Body of pancreas (tissue), 4 donors: ENCODE results near the gene LMBR1L.

Experiments used
- POLR2A ChIP-seq, 3 donors: fragments of 450-650 bp; IDR thresholded peaks; one replicate each; pipeline ENCODE4 v1.6.1; 2016; ENCODE audit warnings: antibody characterized with exemption in 3 of 3, mild to moderate bottlenecking in 2 of 3
- TF ChIP-seq, protein P1 (sequence below), 7 experiments: fragments of 450-650 bp in 4 of 7; fragments of 200-600 bp in 3 of 7; sonication (generic) in 3 of 7; IDR thresholded peaks; one replicate each; pipeline ENCODE4 v1.5.1; 2016 to 2019; ENCODE audit warnings: antibody characterized with exemption in 7 of 7

DNA sequence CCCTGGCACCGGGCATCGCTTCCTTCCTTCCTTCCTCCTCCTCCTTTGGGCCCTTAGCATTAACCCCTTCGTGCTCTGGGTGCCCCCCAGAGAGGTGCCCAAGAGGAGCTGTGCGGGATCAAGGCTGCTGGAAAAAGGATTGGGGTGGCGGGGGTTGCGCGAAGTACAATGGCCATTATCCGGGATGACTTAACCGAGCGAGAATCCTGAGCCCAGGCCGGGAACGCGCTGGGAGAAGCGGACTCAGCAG is 18.9 kb downstream of the LMBR1L start:
- TF ChIP-seq, protein P1, sequence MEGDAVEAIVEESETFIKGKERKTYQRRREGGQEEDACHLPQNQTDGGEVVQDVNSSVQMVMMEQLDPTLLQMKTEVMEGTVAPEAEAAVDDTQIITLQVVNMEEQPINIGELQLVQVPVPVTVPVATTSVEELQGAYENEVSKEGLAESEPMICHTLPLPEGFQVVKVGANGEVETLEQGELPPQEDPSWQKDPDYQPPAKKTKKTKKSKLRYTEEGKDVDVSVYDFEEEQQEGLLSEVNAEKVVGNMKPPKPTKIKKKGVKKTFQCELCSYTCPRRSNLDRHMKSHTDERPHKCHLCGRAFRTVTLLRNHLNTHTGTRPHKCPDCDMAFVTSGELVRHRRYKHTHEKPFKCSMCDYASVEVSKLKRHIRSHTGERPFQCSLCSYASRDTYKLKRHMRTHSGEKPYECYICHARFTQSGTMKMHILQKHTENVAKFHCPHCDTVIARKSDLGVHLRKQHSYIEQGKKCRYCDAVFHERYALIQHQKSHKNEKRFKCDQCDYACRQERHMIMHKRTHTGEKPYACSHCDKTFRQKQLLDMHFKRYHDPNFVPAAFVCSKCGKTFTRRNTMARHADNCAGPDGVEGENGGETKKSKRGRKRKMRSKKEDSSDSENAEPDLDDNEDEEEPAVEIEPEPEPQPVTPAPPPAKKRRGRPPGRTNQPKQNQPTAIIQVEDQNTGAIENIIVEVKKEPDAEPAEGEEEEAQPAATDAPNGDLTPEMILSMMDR (IDR thresholded peaks at IDR 0.05), result no peak
- no peak for TF ChIP-seq POLR2A (IDR thresholded peaks at IDR 0.05)
